GM12873 (cell line): ENCODE measurements around the gene TSPY2.
"Not testable (repeated sequence)": the region's sequence is repeated elsewhere in the genome, so short reads cannot be mapped to it uniquely, and the experiment has no call there.

Experiments used
- CTCF ChIP-seq: IDR thresholded peaks from 2 replicates; pipeline ENCODE4 v1.5.1; 2012; ENCODE audit warnings: low read depth, mild to moderate bottlenecking, moderate library complexity, low read length, control low read depth; ENCODE audit not compliant: insufficient read depth; ENCODE audit errors: missing control alignments

TSPY2 gene

GRCh38 chrY:6245923-6246322 is at the start of gene TSPY2:
Gene TSPY2, plus strand, starts transcription at chrY:6246223. Its CDS starts 46 bp downstream, at chrY:6246269.
- TF ChIP-seq CTCF, result not testable (repeated sequence)
